GM18517 (cell line): ENCODE results near the gene LRG1.

Source experiments
- ATAC-seq: cut with Tn5 transposase; IDR thresholded peaks from one replicate; pipeline ENCODE4 v1.9.1; 2021; ENCODE audit warnings: mild to moderate bottlenecking, moderate library complexity; ENCODE audit not compliant: unreplicated experiment

The LRG1 gene

GRCh38 chr19:4496304-4496703 is 43.5 kb downstream of the LRG1 start:
- ATAC-seq = no peak

GRCh38 chr19:4495471-4495870 is 44.4 kb downstream of the LRG1 start:
- no peak for ATAC-seq

GRCh38 chr19:4494691-4495064 is 45.2 kb downstream of the LRG1 start:
- ATAC-seq = no peak

GRCh38 chr19:4493929-4494690 is 45.7 kb downstream of the LRG1 start:
- no peak for ATAC-seq

GRCh38 chr19:4493104-4493928 is 46.5 kb downstream of the LRG1 start:
- ATAC-seq = no peak

- ATAC-seq = no peak
Measured at GRCh38 chr19:4492337-4493103, 47.3 kb downstream of the LRG1 start.

GRCh38 chr19:4491446-4491845 is 48.4 kb downstream of the LRG1 start:
- no peak for ATAC-seq

GRCh38 chr19:4488496-4488895 is 51.3 kb downstream of the LRG1 start:
- no peak for ATAC-seq

- ATAC-seq = no peak
Measured at GRCh38 chr19:4487572-4487971, 52.3 kb downstream of the LRG1 start.
